22Rv1 (cell line): ENCODE data around the gene ADCYAP1R1.

Experiments
- H3K27ac ChIP-seq: fragments of 450-650 bp; 2 replicates; pipeline ENCODE4 v1.5.1; 2017
- ZFX ChIP-seq: fragments of 450-650 bp; IDR thresholded peaks from 2 replicates; pipeline ENCODE4 v1.6.1; 2017; ENCODE audit warnings: antibody characterized with exemption, borderline replicate concordance
- TF ChIP-seq, protein P1 (sequence below): fragments of 450-650 bp; IDR thresholded peaks from 2 replicates; pipeline ENCODE4 v1.5.1; 2017; ENCODE audit warnings: mild to moderate bottlenecking

Gene ADCYAP1R1

GRCh38 chr7:31114593-31115343 is 62.7 kb downstream of the ADCYAP1R1 start:
- H3K27ac ChIP-seq: no peak overlapping the region

DNA sequence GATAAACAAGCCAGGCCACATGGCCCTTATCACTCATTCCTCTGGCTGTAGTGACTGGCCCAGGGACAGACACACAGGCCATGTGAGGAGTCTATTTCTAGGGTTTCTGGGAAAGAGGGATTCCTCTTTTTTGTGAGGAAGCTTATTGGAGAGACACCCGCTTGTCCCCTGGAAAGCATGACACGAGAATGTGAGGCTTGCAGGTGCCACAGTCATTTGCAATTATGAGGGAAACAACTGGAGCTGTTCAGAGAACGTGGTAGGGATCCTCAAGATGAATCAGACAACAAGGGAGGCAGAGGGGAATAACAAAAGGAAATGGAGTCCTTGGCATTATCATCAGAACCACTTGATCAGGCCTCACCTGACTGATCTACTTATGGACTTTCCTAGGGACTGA is 64.5 kb downstream of the ADCYAP1R1 start:
- TF ChIP-seq, protein P1, sequence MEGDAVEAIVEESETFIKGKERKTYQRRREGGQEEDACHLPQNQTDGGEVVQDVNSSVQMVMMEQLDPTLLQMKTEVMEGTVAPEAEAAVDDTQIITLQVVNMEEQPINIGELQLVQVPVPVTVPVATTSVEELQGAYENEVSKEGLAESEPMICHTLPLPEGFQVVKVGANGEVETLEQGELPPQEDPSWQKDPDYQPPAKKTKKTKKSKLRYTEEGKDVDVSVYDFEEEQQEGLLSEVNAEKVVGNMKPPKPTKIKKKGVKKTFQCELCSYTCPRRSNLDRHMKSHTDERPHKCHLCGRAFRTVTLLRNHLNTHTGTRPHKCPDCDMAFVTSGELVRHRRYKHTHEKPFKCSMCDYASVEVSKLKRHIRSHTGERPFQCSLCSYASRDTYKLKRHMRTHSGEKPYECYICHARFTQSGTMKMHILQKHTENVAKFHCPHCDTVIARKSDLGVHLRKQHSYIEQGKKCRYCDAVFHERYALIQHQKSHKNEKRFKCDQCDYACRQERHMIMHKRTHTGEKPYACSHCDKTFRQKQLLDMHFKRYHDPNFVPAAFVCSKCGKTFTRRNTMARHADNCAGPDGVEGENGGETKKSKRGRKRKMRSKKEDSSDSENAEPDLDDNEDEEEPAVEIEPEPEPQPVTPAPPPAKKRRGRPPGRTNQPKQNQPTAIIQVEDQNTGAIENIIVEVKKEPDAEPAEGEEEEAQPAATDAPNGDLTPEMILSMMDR: no peak
- no peak for TF ChIP-seq ZFX
- H3K27ac ChIP-seq: no peak overlapping the region

More at GRCh38 chr7:31114593-31115343, 62.7 kb downstream of the ADCYAP1R1 start:
- no peak for TF ChIP-seq ZFX
- TF ChIP-seq, protein P1: no peak

- no peak overlapping the region for H3K27ac ChIP-seq
- TF ChIP-seq ZFX: no peak
- TF ChIP-seq, protein P1: no peak
Measured at GRCh38 chr7:31119249-31119648, 67.1 kb downstream of the ADCYAP1R1 start.

DNA sequence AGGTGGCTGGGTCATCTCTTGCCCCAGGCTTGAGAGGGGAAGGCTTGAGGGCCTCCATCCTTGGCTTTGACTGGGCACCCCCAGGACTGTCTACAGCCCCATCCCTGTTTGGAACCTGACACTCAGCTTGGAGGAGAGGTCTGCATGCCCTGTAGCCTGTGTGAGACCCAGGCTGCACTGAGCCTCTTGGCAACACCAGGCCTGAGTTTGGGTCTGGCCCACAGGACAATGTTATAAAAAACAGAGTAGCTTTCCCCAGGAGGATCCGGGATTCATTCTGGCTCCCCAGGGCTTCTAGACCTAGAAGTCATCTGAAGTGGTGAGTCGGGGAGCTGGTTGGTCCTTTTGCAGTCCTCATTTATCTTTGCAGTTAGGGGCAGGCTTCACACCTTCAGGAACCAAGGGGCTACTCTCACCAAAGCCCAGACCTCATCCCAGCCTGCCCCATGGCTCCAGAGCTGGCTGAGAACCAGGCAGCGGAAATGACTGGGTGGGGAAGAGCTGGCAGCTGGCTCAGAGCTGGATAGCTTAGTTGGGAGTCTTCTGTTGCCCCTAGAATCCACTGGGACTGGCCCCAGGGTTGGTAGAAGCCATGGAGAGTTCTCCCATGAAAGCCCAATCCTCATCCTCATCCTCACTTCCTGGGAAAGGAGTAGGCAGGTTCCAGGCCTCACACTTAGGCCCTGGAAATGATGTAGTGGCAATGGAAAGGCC is 68.8 kb downstream of the ADCYAP1R1 start:
- no peak overlapping the region for H3K27ac ChIP-seq

DNA sequence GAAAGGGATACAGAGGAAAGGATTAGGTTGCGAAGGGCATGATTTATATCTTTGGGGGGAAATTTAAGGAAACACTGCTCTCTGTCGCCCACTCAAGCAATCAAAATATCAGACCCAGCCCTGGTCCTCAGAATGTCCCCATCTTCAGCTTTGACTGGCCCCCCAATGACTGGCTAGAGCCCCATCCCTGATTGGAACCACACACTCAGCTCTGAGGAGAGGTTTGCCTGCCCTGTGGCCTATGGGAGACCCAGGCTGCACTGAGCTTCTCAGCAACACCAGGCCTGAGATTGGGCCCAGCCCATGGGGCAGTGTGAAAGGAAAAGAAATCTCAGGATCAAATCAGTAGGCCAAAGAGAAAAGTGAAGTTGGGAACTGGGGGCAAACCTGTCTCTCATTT is 69.5 kb downstream of the ADCYAP1R1 start:
- no peak overlapping the region for H3K27ac ChIP-seq
- TF ChIP-seq ZFX: no peak
- TF ChIP-seq, protein P1: no peak

More for the DNA sequence above, 68.8 kb downstream of the ADCYAP1R1 start:
- TF ChIP-seq ZFX: no peak
- TF ChIP-seq, protein P1: no peak

- H3K27ac ChIP-seq: no peak overlapping the region
- TF ChIP-seq ZFX: no peak
- TF ChIP-seq, protein P1: peak; percentile 98
Measured at GRCh38 chr7:31122649-31123058, 70.5 kb downstream of the ADCYAP1R1 start.

DNA sequence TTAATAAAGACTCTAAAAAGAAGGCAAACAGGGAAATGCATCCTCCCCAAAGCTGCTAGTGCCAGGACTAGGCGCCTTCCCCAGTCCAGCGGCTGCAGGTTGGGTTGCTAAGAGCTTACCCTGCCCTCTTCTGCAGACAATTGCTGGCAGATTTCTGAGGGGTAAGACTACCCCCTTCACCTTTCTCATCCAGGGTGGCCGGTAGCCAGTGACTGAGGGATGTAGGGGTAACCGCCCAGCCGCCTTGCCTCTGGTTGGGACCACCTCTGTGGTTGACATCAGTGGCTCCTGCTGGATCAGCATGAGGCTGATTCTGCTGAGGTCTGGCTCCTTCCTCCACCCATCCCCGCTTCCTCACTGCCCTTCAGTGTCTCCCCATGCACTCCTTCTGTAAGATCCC is 71.2 kb downstream of the ADCYAP1R1 start:
- H3K27ac ChIP-seq: no peak overlapping the region
- TF ChIP-seq ZFX: no peak
- TF ChIP-seq, protein P1: no peak
